Activated T-helper 9 cell treated with anti-CD3 and anti-CD28 coated beads, Interleukin-2, amount 50 U/mL, for 16 hours (primary cell): ENCODE measurements around the gene NSL1.

ENCODE experiments used
- DNase-seq: peaks from one replicate; pipeline ENCODE4 v3.0.0-alpha.2; 2020; ENCODE audit warnings: low read depth

Gene NSL1

GRCh38 chr1:212685429-212685828, 106.1 kb downstream of the NSL1 start:
- DNase-seq: no peak

- DNase-seq: no peak
Observed at GRCh38 chr1:212684521-212685090, 107.0 kb downstream of the NSL1 start.

- DNase-seq: no peak
Observed at GRCh38 chr1:212684076-212684475, 107.5 kb downstream of the NSL1 start.

DNA sequence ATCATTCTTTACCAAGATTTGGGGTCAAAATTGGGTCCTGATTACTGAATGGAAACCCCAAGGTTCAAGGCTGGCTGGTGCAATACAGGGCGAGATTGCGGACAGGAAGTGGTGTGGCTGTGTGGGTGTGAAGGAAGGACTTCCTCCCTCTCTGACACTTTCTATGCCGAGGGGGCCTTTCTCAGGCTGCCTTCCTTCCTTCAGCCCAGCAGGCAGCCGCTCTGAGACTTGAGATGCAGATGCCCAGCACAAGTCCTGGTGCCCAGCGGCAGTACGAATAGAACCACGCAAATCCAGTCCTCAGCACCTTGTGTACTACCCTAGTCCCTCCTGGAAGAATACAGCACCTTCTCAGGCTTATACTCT, 108.2 kb downstream of the NSL1 start:
- DNase-seq: peak; percentile 33

DNA sequence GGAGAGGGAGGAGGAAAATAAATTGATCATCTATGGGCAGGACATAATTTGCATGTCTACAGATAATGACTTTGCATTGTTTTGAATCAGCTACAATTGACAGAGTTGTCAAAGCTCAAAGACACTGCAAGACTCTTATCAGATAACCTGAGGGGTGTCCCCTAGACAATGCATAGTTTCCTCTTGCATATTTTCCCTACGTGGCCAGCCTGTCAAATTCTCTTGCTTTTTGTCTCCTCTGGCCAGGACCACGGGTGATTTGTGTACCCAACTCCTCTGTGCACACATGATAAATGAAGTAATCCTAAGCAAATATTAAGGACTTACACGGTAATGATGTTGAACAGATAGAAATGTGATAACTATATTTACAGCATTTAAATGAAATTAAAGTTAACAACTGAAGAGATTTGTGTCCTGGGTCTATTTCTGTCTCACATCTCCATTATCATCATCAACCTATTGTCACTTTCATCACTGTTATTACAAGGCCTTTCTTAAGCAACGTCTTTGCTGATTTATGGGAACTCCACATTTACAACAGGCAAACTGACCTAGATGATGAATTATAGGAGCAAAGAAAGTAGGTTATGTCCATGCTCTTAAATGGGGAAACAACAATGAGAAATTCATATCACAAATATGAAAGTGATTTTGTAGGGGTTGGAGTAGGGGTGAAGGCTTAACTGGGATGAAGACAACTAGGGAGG, 110.7 kb downstream of the NSL1 start:
- DNase-seq: no peak

GRCh38 chr1:212678456-212679410, 112.8 kb downstream of the NSL1 start:
- no peak for DNase-seq

- no peak for DNase-seq
Observed at GRCh38 chr1:212677573-212677972, 114.0 kb downstream of the NSL1 start.

GRCh38 chr1:212677136-212677535, 114.4 kb downstream of the NSL1 start:
- DNase-seq: no peak
